GM12878 (cell line): ENCODE results near the gene PML. TPM values are rescaled to one million over a fixed set of nuclear protein-coding genes. Genes with fewer than 3 reads are reported as not detected.

Experiments used
- ATAC-seq: fragments of 200-7000 bp; cut with Tn5 transposase; 3 replicates; pipeline ENCODE4 v1.9.1; 2020; ENCODE audit warnings: mild to moderate bottlenecking, moderate library complexity
- BruUV-seq: library from RNA; stranded (reverse); fragments of 400-500 nt; replicated peaks from 2 replicates; lab custom pipeline; 2021; lab: Mats Ljungman, UMichigan
- CTCF ChIA-PET: fragments of 300-600 bp; sonication (Branson Sonifier 250); formaldehyde crosslinking; extraction: SDS; loops from one replicate; lab custom pipeline; 2021; ENCODE audit warnings: inconsistent platforms; lab: Yijun Ruan, JAX
- POLR2A ChIA-PET: fragments of 350-600 bp; formaldehyde crosslinking; extraction: SDS; loops from one replicate; lab custom pipeline; 2021; ENCODE audit warnings: inconsistent platforms; lab: Charles Lee
- RAD21 ChIA-PET: fragments of 300-600 bp; sonication (Branson Sonifier 250); formaldehyde crosslinking; loops from one replicate; lab custom pipeline; 2023; ENCODE audit warnings: antibody characterized with exemption; ENCODE audit not compliant: unreplicated experiment; lab: Charles Lee
- SMC1A ChIA-PET: fragments of 300-600 bp; sonication (Branson Sonifier 250); formaldehyde crosslinking; loops from one replicate; lab custom pipeline; 2023; ENCODE audit not compliant: unreplicated experiment, uncharacterized antibody; lab: Charles Lee
- DNase-seq: peaks from one replicate; pipeline ENCODE4 v3.0.0-alpha.2; 2011; ENCODE audit warnings: low read depth, low spot score
- FAIRE-seq: peaks from 3 replicates; lab custom pipeline; 2011; peaks lifted over from hg19 to GRCh38; lab: Jason Lieb, UNC
- H2AFZ ChIP-seq: 2 replicates; pipeline ENCODE4 v1.6.0; 2011; ENCODE audit warnings: low read depth, low read length, control low read depth; ENCODE audit not compliant: control insufficient read depth
- H3K27ac ChIP-seq: 2 replicates; pipeline ENCODE4 v1.5.1; 2011; ENCODE audit warnings: control low read depth; ENCODE audit not compliant: control insufficient read depth, insufficient read depth
- H3K27me3 ChIP-seq, 2 experiments: replicated peaks in 1 of 2; 2 replicates each; pipeline versions ENCODE4 v1.6.0 to v1.6.1; 2011; ENCODE audit warnings: low read length in 1 of 2; ENCODE audit not compliant: control insufficient read depth in 2 of 2, insufficient read depth in 2 of 2
- H3K36me3 ChIP-seq, 2 experiments: 2 replicates each; pipeline ENCODE4 v1.5.1; 2011; ENCODE audit warnings: low read length in 1 of 2; ENCODE audit not compliant: control insufficient read depth in 2 of 2, insufficient read depth in 2 of 2
- H3K4me1 ChIP-seq: 2 replicates; pipeline ENCODE4 v1.6.1; 2011; ENCODE audit warnings: mild to moderate bottlenecking, low read length, moderate library complexity, mixed read lengths; ENCODE audit not compliant: control insufficient read depth, insufficient read depth
- H3K4me2 ChIP-seq: 2 replicates; pipeline ENCODE4 v1.6.0; 2011; ENCODE audit warnings: control low read depth; ENCODE audit not compliant: control insufficient read depth, insufficient read depth
- H3K4me3 ChIP-seq: fragments of 200-600 bp; sonication (generic); 2 replicates; pipeline ENCODE4 v1.5.1; 2016
- H3K79me2 ChIP-seq: 2 replicates; pipeline ENCODE4 v1.6.0; 2011; ENCODE audit warnings: low read length; ENCODE audit not compliant: control insufficient read depth, insufficient read depth
- H3K9ac ChIP-seq: 2 replicates; pipeline ENCODE4 v1.8.0; 2011; ENCODE audit warnings: low read length, control low read depth, mixed read lengths; ENCODE audit not compliant: control insufficient read depth, insufficient read depth
- H3K9me3 ChIP-seq: replicated peaks from 3 replicates; pipeline ENCODE4 v1.5.1; 2011; ENCODE audit warnings: mild to moderate bottlenecking, low read length; ENCODE audit not compliant: control insufficient read depth, insufficient read depth
- H4K20me1 ChIP-seq: 2 replicates; pipeline ENCODE4 v1.6.0; 2011; ENCODE audit not compliant: control insufficient read depth, insufficient read depth
- BCL3 ChIP-seq: IDR thresholded peaks from 2 replicates; pipeline ENCODE4 v1.6.1; 2011; ENCODE audit warnings: borderline replicate concordance, low read depth, mild to moderate bottlenecking, moderate library complexity, low read length; ENCODE audit not compliant: insufficient read depth, poor library complexity, severe bottlenecking
- CBX3 ChIP-seq: fragments of 200-600 bp; sonication (generic); IDR thresholded peaks from 2 replicates; pipeline ENCODE4 v1.6.1; 2016; ENCODE audit warnings: low read depth, borderline replicate concordance
- CREM ChIP-seq: IDR thresholded peaks from 2 replicates; pipeline ENCODE4 v1.6.1; 2014; ENCODE audit warnings: antibody characterized with exemption, low read depth
- HDAC6 ChIP-seq: fragments of 200-600 bp; sonication (generic); IDR thresholded peaks from one replicate; pipeline ENCODE4 v1.8.0; 2017; ENCODE audit warnings: antibody characterized with exemption; ENCODE audit not compliant: unreplicated experiment
- HSF1 ChIP-seq: fragments of 150-350 bp; IDR thresholded peaks from 2 replicates; pipeline ENCODE4 v1.6.1; 2014; ENCODE audit warnings: mild to moderate bottlenecking, low read depth, low read length
- SIN3A ChIP-seq: IDR thresholded peaks from 2 replicates; pipeline ENCODE4 v1.6.1; 2012; ENCODE audit warnings: low read depth, low read length, improper control_type of control experiment
- SPI1 ChIP-seq: IDR thresholded peaks from 2 replicates; pipeline ENCODE4 v1.6.1; 2011; ENCODE audit warnings: low read depth, mild to moderate bottlenecking, low read length, moderate library complexity, borderline replicate concordance; ENCODE audit not compliant: insufficient read depth
- TAF1 ChIP-seq: IDR thresholded peaks from 2 replicates; pipeline ENCODE4 v1.6.1; 2011; ENCODE audit warnings: mild to moderate bottlenecking, low read depth, low read length, borderline replicate concordance
- WGBS: methylation state at CpG from one replicate; pipeline ENCODE4 v1.1.6; 2016; ENCODE audit warnings: low lambda C conversion rate; ENCODE audit not compliant: insufficient replicate concordance, insufficient coverage; ENCODE audit errors: missing lambda C conversion rate; 5-methylcytosine and 5-hydroxymethylcytosine counted together
- in situ Hi-C: fragments of 300-500 bp; cut with MboI; formaldehyde crosslinking; loops from 9 replicates; pipeline ENCODE4 v1.14.3; 2018; ENCODE audit warnings: mixed read lengths
- intact Hi-C: fragments of 100-400 bp; cut with micrococcal nuclease; formaldehyde crosslinking; loops from one replicate; pipeline ENCODE4 v1.14.2; 2022; ENCODE audit not compliant: unreplicated experiment
- polyA plus RNA-seq, 11 experiments: library from polyadenylated mRNA; depleted of rRNA in 4 of 11; unstranded in 6 of 11; stranded (reverse) in 5 of 11; fragments of >200 nt; fragmentation: Nextera tagmentation in 4 of 11; fragmentation: Illumina TruSeq in 1 of 11; extraction: Ambion mirVana in 4 of 11; extraction: Trizol in 1 of 11; gene quantifications; 1 replicate in 1 of 11; 2 replicates in 10 of 11; pipeline versions ENCODE4 v1.2.1 to v1.2.3, GENCODE V29; 2011 to 2016; ENCODE audit warnings: inconsistent platforms in 2 of 11, missing spikeins in 2 of 11, low read depth in 1 of 11
- total RNA-seq, 4 experiments: library from RNA; depleted of rRNA in 3 of 4; stranded (reverse); fragments of >200 nt in 3 of 4; fragmentation: Illumina TruSeq in 1 of 4; extraction: Trizol in 1 of 4; gene quantifications; 2 replicates each; pipeline versions ENCODE4 v1.2.1 to v1.2.3, GENCODE V29; 2013 to 2021

The PML gene
- total and polyA plus RNA-seq, 10 of the 15 experiments (the other 5 are each of a cell fraction or from before 2014, with no cell fraction given), result 8.5 to 95.5 (median 30.8) TPM

- TF ChIP-seq SIN3A (no peak), HDAC6 (no peak), CREM (no peak), CBX3 (no peak), SPI1 (no peak), TAF1 (no peak), HSF1 (no peak)
These were observed 39.8 kb downstream of the PML start (continued) for GRCh38 chr15:74034206-74034755.

GRCh38 chr15:74035121-74036017, 40.9 kb downstream of the PML start:
- DNase-seq (no peak), FAIRE-seq (no peak), ATAC-seq (no peak)
- ChIA-PET RAD21 (interaction anchor here (5.5 kb wide), 1 partner anchor 62 kb away, joined by 28 read pairs; no protein-coding TSS in a partner anchor), SMC1A (no interaction called here), POLR2A (no interaction called here), CTCF (interaction anchor here (1.2 to 1.8 kb wide), 3 partner anchors 13 to 62 kb away, joined by 3 to 11 read pairs (median 5); no protein-coding TSS in a partner anchor)
- no peak overlapping the region for H3K4me2 ChIP-seq
- WGBS, result 96% methylated on average over 27 of the region's 28 CpGs
- no peak overlapping the region for H3K27ac ChIP-seq
- in situ Hi-C loops (no loop called here), intact Hi-C loops (no loop called here)
- H3K36me3 ChIP-seq, result peaks cover 31 to 37% of the 10 kb centered on the region in 2 experiments
- no peak overlapping the region for H2AFZ ChIP-seq
- H3K9ac ChIP-seq, result no peak overlapping the region
- H3K9me3 ChIP-seq, result no peaks in the 10 kb centered on the region
- H3K4me1 ChIP-seq, result no peaks in the 10 kb centered on the region
- no peaks in the 10 kb centered on the region; the same call in 1 of the 2 replicates for H4K20me1 ChIP-seq
- H3K79me2 ChIP-seq, result no peaks in the 10 kb centered on the region
- H3K4me3 ChIP-seq, result no peak overlapping the region
- no peak for TF ChIP-seq BCL3
- TF ChIP-seq CREM, result no peak
- H3K27me3 ChIP-seq, result no peaks in the 10 kb centered on the region
- no TSS peak for BruUV-seq
